Coronary artery (tissue), 2 donors: Measurements from ENCODE around the gene ALG2.

Experiments
- DNase-seq: peaks from one replicate; pipeline ENCODE4 v3.0.0-alpha.2; 2017; ENCODE audit warnings: low spot score
- H3K27ac ChIP-seq, 2 donors: fragments of 200-600 bp; sonication (generic); one replicate each; pipeline ENCODE4 v1.5.1; 2016 to 2019
- H3K4me3 ChIP-seq: fragments of 200-600 bp; sonication (generic); 2 replicates; pipeline ENCODE4 v1.5.1; 2016; ENCODE audit warnings: mild to moderate bottlenecking, moderate library complexity
- TF ChIP-seq, protein P1 (sequence below): fragments of 200-600 bp; sonication (generic); IDR thresholded peaks from one replicate; pipeline ENCODE4 v1.5.1; 2019; ENCODE audit warnings: antibody characterized with exemption

The ALG2 gene

DNA sequence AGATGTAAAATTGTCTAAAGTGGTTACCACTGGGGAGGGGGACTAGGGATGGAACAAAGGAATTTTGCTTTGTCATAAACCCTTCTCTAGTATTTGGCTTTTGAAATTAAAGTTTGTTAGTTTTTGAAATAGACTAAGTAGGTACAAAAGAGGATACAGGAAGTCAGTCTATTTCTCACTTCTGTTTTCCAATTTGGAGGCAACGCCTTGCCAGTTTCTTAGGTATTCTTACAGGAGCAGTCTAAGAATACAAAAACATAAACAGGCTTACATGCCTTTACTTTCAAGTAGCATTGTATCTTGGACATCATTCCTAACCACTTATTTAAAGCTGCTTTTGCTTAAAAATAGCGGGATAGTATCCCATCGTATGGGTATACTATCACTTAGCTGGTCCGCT, 34.4 kb downstream of the ALG2 start:
- TF ChIP-seq, protein P1, sequence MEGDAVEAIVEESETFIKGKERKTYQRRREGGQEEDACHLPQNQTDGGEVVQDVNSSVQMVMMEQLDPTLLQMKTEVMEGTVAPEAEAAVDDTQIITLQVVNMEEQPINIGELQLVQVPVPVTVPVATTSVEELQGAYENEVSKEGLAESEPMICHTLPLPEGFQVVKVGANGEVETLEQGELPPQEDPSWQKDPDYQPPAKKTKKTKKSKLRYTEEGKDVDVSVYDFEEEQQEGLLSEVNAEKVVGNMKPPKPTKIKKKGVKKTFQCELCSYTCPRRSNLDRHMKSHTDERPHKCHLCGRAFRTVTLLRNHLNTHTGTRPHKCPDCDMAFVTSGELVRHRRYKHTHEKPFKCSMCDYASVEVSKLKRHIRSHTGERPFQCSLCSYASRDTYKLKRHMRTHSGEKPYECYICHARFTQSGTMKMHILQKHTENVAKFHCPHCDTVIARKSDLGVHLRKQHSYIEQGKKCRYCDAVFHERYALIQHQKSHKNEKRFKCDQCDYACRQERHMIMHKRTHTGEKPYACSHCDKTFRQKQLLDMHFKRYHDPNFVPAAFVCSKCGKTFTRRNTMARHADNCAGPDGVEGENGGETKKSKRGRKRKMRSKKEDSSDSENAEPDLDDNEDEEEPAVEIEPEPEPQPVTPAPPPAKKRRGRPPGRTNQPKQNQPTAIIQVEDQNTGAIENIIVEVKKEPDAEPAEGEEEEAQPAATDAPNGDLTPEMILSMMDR = no peak
- no peak for DNase-seq
- Histone ChIP-seq H3K4me3 (no peak overlapping the region), H3K27ac (no peak overlapping the region)

DNA sequence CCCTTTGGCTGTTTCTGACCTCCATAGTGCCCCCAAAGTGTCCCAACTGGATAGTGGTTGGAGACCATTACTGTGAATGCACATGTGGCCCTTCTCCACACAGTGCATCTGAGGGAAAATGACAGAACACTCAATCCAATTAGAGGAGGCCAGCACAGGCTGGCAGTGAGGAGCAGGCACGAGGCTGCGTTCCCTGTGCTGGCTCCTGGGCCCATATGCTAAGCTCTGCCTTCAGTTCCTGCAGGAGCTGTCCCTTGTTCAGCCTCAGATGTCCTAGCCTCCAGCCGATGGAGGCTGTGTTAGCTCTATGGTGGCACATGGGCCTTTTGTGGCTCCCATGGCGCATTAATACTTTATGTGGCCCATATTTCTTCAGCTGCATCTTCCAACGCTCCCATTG, 35.8 kb downstream of the ALG2 start:
- TF ChIP-seq, protein P1 = no peak
- Histone ChIP-seq H3K4me3 (no peak overlapping the region), H3K27ac (no peak overlapping the region)
- no peak for DNase-seq

DNA sequence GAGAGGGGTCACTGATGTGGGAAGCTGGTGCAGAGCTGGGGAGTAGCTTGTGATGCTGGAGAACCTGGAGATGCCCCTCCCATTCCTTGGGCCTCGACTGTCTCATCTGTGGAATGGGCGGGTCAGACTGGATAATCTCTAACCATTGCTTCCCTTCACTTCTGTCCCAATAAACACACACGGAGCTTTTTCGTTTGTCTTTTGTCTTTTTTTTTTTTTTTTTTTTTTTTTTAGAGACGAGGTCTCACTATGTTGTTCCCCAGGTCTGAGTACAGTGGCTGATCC, 36.5 kb downstream of the ALG2 start:
- H3K27ac ChIP-seq = no peak overlapping the region
- TF ChIP-seq, protein P1 = no peak
- no peak for DNase-seq
- no peak overlapping the region for H3K4me3 ChIP-seq

DNA sequence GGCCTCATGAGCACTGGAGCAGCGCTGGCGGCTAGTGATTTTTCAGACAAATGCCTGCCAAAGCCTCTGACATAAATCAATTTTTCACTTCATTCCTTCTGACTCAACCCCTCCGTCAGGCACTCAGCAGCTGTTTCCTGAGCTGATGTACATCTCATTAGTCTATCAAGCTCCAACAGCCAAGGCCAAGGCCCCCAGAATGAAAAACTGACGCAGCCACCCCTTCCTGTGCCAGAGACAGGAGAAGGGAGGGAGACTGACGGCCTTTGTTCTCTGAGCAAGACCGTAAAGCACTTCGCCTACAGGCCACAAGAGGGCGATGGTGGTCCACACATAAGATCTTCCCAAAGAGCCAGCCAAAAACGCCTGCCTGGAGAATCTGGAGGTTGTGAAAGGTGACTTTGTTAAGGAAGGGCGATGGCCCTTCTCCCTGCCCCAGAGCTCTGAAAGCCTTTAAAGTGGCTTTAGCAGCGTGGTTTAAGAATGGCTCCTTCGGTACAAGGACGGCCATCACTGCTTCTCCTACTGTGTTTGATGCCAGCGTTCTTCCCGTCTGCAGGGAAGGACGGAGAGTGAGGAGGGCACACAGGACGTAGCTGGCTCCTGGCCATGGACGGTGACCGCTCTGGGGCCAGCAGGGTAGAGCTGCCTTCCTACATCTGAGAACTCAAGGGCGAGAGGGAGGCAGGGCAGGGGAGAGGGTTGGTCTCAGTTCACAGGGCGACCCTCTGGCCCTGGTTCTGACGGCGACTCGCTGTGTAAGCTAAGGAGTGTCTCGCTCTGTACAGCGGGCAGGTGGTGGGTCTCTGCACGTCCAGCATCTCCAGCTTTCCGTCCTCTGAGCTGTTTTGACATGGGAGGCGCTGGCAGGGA, 37.0 kb downstream of the ALG2 start:
- DNase-seq = peak; percentile 88
- Histone ChIP-seq H3K27ac (peak overlapping the region in 1 of 2 donors; percentile 38), H3K4me3 (peak overlapping the region; percentile 55)
- TF ChIP-seq, protein P1 = peak; percentile 86

DNA sequence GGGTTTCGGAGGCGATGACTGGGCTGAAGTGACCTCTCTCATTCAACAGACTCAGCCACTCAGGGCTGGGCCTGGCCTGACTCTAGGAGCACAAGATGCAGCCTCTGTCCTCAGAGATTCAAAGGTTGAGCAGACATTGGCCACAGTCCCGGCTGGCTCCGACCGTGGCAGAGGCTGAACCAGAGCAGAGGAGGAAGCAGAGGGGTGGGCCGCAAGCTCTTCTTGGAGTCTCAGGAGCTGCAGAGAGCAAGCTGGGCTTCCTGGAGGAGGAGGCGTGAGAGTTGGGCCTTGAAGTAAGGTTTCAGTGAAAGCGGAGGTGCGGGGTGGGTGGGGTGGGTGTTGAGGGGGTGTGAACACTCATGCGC, 37.6 kb downstream of the ALG2 start:
- DNase-seq = no peak
- H3K4me3 ChIP-seq = no peak overlapping the region
- TF ChIP-seq, protein P1 = no peak
- peak overlapping the region in 1 of 2 donors; percentile 38 for H3K27ac ChIP-seq

DNA sequence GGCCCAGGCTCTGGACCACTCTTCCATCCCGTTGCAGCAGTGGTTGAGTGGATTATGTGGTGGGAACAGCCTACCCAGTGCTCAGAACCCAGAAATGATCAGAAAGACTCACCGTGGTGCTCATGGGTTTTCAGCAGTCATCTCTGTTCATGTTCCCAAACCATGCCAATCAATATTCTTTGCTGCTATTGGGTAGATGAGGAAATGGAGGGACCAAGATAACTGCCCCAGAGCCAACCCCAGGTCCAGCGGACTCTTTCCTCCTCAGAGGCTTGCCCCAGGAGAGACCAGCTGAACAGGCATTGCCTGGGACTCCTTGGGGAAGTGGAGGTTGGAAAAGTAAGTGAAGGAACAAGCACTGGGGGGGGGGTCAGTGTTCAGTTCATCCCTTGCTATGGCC, 38.1 kb downstream of the ALG2 start:
- TF ChIP-seq, protein P1 = no peak
- Histone ChIP-seq H3K4me3 (no peak overlapping the region), H3K27ac (no peak overlapping the region)
- no peak for DNase-seq

DNA sequence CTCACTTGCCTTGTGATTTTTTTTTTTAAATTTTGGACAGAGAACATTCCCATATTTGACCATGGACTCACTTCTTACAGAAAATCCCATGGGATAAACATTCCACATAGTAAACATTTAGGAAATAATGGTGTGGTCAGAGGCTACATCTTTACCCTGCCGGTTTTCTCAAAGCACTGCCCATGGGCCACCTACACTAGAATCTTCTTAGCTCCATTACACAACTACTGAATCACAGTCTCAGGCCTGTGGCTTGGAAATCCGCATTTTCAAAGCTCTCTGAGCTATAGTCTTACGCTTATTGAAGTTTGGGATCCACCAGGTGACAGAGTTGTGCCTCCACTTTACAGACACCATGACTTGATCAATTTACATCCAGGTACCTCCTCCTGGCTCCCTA, 39.4 kb downstream of the ALG2 start:
- no peak for DNase-seq
- Histone ChIP-seq H3K27ac (no peak overlapping the region), H3K4me3 (no peak overlapping the region)
- TF ChIP-seq, protein P1 = no peak
